Measurements from ENCODE around the gene PHPT1. TPM values are rescaled to one million over a fixed set of nuclear protein-coding genes. Genes with fewer than 3 reads are reported as not detected.
A peak's percentile ranks its signal among the peaks of the same experiment; 100 is the strongest.

PHPT1 gene
- total and polyA plus RNA-seq, 8 donors = 75.2 to 189 (median 84.0) TPM

GRCh38 chr9:136852664-136853595 is 3.7 kb downstream of the PHPT1 start:
- intact Hi-C loops (cut with DNase I) = no loop called here
- Histone ChIP-seq H3K4me3 (no peak overlapping the region), H3K36me3 (peaks cover 0 to 10% (median 0%) of the 10 kb centered on the region in 3 donors), H3K27me3 (no peaks in the 10 kb centered on the region), H3K4me1 (peaks cover 27 to 32% (median 32%) of the 10 kb centered on the region in 3 donors), H3K27ac (no peak overlapping the region), H3K9me3 (no peaks in the 10 kb centered on the region)
- DNase-seq (peak in 5 of 6 donors; percentile 17 to 82 (median 55)), FAIRE-seq (no peak), ATAC-seq (no peak)
- TF ChIP-seq CTCF (IDR thresholded peaks at IDR 0.05) = no peak
- 87 to 89% methylated on average over 26 to 29 of the region's 29 CpGs for WGBS, 2 donors

- TF ChIP-seq CTCF (IDR thresholded peaks at IDR 0.05) = no peak
- Histone ChIP-seq H3K4me3 (no peak overlapping the region), H3K4me1 (peaks cover 34 to 39% (median 39%) of the 10 kb centered on the region in 3 donors), H3K27me3 (no peaks in the 10 kb centered on the region), H3K9me3 (no peaks in the 10 kb centered on the region), H3K36me3 (peaks cover 0 to 10% (median 0%) of the 10 kb centered on the region in 3 donors), H3K27ac (no peak overlapping the region)
- DNase-seq = peak in 4 of 6 donors; percentile 8 to 80 (median 41)
- intact Hi-C loops (cut with DNase I) = no loop called here
- no peak for ATAC-seq
- no peak for FAIRE-seq
- 85 to 92% methylated on average over 18 of the region's 18 CpGs for whole genome bisulfite sequencing, 2 donors
These were observed 4.4 kb downstream of the PHPT1 start for GRCh38 chr9:136853596-136854112.

DNA sequence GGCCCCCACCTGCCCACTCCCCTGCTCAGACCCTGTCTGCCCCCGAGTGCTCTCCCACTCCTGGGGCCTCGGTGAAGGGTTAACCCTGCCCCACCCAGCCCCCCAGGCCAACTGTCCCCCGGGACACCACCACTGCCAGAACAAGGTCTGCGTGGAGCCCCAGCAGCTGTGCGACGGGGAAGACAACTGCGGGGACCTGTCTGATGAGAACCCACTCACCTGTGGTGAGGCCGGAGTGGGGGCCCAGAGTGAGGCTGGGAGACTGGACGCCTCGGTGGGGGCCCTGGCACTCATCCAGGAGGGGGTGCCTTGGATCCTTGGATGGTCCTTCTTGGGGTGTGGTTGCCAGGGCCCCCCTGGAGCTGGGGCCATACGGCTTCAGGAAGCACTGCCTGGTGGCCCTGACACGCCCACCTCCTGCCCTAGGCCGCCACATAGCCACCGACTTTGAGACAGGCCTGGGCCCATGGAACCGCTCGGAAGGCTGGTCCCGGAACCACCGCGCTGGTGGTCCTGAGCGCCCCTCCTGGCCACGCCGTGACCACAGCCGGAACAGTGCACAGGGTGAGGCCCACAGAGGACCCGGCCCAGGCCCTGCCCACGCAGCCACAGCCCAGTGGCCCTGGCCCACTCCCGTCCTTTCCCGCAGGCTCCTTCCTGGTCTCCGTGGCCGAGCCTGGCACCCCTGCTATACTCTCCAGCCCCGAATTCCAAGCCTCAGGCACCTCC is 5.1 kb downstream of the PHPT1 start:
- Histone ChIP-seq H3K4me1 (peaks cover 40 to 45% (median 45%) of the 10 kb centered on the region in 3 donors), H3K9me3 (no peaks in the 10 kb centered on the region), H3K36me3 (peaks cover 0 to 10% (median 0%) of the 10 kb centered on the region in 3 donors), H3K27me3 (no peaks in the 10 kb centered on the region), H3K4me3 (no peak overlapping the region), H3K27ac (no peak overlapping the region)
- no peak for ATAC-seq
- 81 to 82% methylated on average over 27 to 30 of the region's 30 CpGs for WGBS, 2 donors
- peak in 5 of 6 donors; percentile 13 to 86 (median 63) for DNase-seq
- no peak for FAIRE-seq
- no peak for TF ChIP-seq CTCF (IDR thresholded peaks at IDR 0.05)
- intact Hi-C loops (cut with DNase I) = no loop called here

DNA sequence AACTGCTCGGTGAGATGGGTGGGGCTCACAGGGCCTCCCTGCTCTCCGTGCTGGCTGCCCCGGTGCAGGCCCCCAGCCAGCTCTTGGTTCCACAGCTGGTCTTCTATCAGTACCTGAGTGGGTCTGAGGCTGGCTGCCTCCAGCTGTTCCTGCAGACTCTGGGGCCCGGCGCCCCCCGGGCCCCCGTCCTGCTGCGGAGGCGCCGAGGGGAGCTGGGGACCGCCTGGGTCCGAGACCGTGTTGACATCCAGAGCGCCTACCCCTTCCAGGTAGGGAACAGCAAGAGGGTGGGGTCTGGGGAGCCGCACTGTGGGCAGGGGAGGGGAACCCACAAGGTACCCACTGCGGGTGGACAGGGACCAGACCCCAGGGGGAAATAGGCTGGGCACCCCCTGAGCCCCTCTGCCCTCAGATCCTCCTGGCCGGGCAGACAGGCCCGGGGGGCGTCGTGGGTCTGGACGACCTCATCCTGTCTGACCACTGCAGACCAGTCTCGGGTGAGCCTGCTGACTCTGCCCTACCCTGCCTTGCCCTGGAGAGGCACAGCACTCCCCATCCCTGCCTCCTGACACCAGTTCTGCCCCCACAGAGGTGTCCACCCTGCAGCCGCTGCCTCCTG is 5.7 kb downstream of the PHPT1 start:
- intact Hi-C loops (cut with DNase I) = no loop called here
- peaks cover 44 to 51% (median 50%) of the 10 kb centered on the region in 3 donors for H3K4me1 ChIP-seq

More for the DNA sequence above, 5.7 kb downstream of the PHPT1 start:
- Histone ChIP-seq H3K27me3 (no peaks in the 10 kb centered on the region), H3K9me3 (no peaks in the 10 kb centered on the region), H3K4me3 (no peak overlapping the region), H3K36me3 (peaks cover 0 to 10% (median 0%) of the 10 kb centered on the region in 3 donors), H3K27ac (no peak overlapping the region)
- FAIRE-seq (no peak), ATAC-seq (no peak), DNase-seq (peak in 4 of 6 donors; percentile 8 to 81 (median 38))
- WGBS, 2 donors = 88 to 95% methylated on average over 18 to 23 of the region's 23 CpGs
- TF ChIP-seq CTCF (IDR thresholded peaks at IDR 0.05) = no peak

Data from pancreas (tissue), 10 donors.